ENCODE measurements around the gene SLIT3. TPM values are rescaled to one million over a fixed set of nuclear protein-coding genes. Genes with fewer than 3 reads are reported as not detected.

The SLIT3 gene
- total and polyA plus RNA-seq, 10 of the 15 experiments (the other 5 are each of a cell fraction or from before 2014, with no cell fraction given), result 0.05 TPM; not detected in 9

- ChIA-PET RAD21 (ENCODE audit: unreplicated experiment) (no interaction called here), SMC1A (ENCODE audit: uncharacterized antibody, unreplicated experiment) (no interaction called here), CTCF (no interaction called here), POLR2A (no interaction called here)
- peaks cover 0 to 5% of the 10 kb centered on the region in 2 experiments; a peak in 3 of 4 replicates for H3K27me3 ChIP-seq (replicated peaks in 1 of 2; ENCODE audit: control insufficient read depth in 2 of 2, insufficient read depth in 2 of 2, low read length in 1 of 2)
- no peaks in the 10 kb centered on the region for H3K79me2 ChIP-seq (ENCODE audit: control insufficient read depth, insufficient read depth, low read length)
- no peak overlapping the region for H3K27ac ChIP-seq (ENCODE audit: control insufficient read depth, insufficient read depth)
- H3K4me2 ChIP-seq (ENCODE audit: control insufficient read depth, insufficient read depth), result no peak overlapping the region
- no TSS peak for BruUV-seq (replicated peaks)
- WGBS (ENCODE audit: insufficient coverage, insufficient replicate concordance, low lambda C conversion rate, missing lambda C conversion rate), result 23% methylated on average over 5 of the region's 5 CpGs
- no peak for DNase-seq (ENCODE audit: low read depth, low spot score)
- no peak for TF ChIP-seq POLR2AphosphoS2 (IDR thresholded peaks at IDR 0.05; ENCODE audit: low read depth, low read length)
- TF ChIP-seq NFYB (IDR thresholded peaks at IDR 0.05; ENCODE audit: insufficient read depth, low read depth, low read length), result no peak
- no peak for TF ChIP-seq RB1 (IDR thresholded peaks at IDR 0.05; ENCODE audit: borderline replicate concordance)
- no peak for TF ChIP-seq SIN3A (IDR thresholded peaks at IDR 0.05; ENCODE audit: low read depth, low read length)
- TF ChIP-seq IKZF1 (conservative IDR thresholded peaks at IDR 0.05), result no peak
- TF ChIP-seq ASH2L (IDR thresholded peaks at IDR 0.05; ENCODE audit: borderline replicate concordance, low read depth), result no peak
- H4K20me1 ChIP-seq (ENCODE audit: control insufficient read depth, insufficient read depth), result no peaks in the 10 kb centered on the region
- no peak for ATAC-seq
- no peaks in the 10 kb centered on the region for H3K4me1 ChIP-seq (ENCODE audit: control insufficient read depth, insufficient read depth, low read length)
- H3K4me3 ChIP-seq, result no peak overlapping the region
- intact Hi-C loops (cut with micrococcal nuclease; ENCODE audit: unreplicated experiment) (no loop called here), in situ Hi-C loops (cut with MboI) (no loop called here)
- no peaks in the 10 kb centered on the region for H3K36me3 ChIP-seq (ENCODE audit: control insufficient read depth in 2 of 2, insufficient read depth in 2 of 2, low read length in 1 of 2)
- no peak overlapping the region for H2AFZ ChIP-seq (ENCODE audit: control insufficient read depth, low read depth, low read length)
- H3K9me3 ChIP-seq (replicated peaks; ENCODE audit: control insufficient read depth, insufficient read depth, low read length), result no peaks in the 10 kb centered on the region
- FAIRE-seq, result no peak
- H3K9ac ChIP-seq (ENCODE audit: control insufficient read depth, insufficient read depth, low read length), result no peak overlapping the region
Observed at GRCh38 chr5:168798065-168799023, 502.6 kb downstream of the SLIT3 start.
